ENCODE data around the gene PACSIN1.

Gene PACSIN1

DNA sequence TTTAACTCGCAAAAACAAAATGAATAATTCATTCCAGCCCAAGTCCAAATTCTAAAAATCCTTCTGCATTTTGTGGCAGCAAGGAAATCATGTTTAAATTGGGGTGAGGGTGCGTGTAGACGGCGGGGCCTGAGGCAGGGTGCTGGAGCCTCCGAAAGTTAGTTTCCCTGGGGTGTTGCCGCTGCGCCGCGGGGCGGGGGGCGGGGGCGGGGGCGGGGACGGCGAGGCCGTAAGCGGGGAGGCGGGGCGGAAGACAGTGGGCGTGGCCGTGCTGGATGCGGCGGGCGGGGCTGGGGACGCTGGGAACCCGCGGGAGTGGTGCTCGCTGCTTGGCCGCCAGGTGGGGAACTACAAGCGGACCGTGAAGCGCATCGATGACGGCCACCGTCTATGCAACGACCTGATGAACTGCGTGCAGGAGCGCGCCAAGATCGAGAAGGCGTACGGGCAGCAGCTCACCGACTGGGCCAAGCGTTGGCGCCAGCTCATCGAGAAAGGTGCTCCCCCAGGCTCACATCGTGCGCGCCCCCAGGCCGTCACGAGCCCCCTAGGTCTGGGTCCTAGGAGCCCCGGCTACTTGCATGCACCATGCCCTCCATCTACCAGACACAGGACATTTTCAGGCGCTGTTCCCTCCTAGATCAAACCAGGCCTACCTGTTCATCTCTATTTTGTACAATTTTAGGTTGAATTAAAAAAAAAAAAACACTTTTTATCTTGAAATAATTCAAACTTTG is 61.3 kb downstream of the PACSIN1 start:
- DNase-seq (ENCODE audit: low read depth in 2 of 3, low spot score in 2 of 3): peak; percentile 86 to 95 (median 95)

GRCh38 chr6:34527751-34528670 is 62.1 kb downstream of the PACSIN1 start:
- DNase-seq (ENCODE audit: low read depth in 2 of 3, low spot score in 2 of 3): no peak

DNA sequence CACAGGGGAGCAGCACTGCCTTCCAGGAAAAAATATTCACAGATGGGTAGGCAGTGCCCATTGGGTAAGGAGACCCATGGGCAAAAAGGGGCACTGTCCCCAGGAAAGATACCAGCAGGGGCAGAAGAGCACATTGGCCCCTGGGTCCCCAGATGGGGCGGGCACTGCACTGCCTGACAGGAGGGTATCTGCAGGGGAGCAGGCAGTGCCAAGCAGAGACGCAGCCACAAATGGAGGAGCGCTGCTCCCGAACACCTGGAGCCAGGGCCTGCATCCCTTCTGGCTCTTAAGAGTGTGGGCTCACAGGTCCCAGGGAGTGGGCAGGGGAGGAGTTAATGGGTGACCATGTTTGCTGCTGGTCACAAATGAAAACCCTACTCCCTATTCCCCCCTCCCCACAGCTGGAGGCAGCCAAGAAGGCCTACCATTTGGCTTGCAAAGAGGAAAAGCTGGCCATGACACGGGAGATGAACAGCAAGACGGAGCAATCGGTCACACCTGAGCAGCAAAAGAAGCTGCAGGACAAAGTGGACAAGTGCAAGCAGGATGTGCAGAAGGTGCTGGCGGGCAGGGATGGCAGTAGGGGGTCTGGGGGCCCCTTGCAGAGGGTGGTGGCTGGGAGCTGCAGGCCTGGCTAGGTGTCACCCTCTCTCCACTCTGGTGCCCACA is 63.3 kb downstream of the PACSIN1 start:
- DNase-seq (ENCODE audit: low read depth in 2 of 3, low spot score in 2 of 3): no peak

- no peak for DNase-seq (ENCODE audit: low read depth in 2 of 3, low spot score in 2 of 3)
These were observed 63.9 kb downstream of the PACSIN1 start for GRCh38 chr6:34529665-34530327.

DNA sequence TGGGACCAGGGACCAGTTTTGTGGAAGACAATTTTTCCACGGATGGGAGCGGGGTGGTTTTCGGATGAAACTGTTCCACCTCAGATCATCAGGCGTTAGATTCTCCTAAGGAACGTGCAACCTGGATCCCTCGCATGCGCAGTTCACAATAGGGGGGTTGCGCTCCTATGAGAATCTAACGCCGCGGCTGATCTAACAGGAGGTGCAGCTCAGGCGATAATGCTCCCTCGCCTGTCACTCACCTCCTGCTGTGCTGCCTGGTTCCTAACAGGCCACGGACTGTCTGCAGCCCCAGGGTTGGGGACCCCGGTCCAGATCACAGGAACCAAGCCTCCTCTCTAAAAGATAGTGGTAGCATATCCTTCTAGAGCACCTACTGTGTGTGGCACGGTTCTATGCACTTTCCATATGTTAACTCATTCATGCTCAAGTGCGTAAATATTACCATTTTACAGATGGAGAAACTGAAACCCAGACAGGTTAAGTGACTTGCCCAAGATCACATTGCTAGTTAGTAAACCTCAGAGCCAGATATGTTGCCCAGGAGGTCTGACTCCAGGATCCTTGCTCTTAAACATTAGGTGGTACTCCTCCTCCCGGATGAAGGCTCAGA is 65.0 kb downstream of the PACSIN1 start:
- DNase-seq (ENCODE audit: low read depth in 2 of 3, low spot score in 2 of 3): no peak

DNA sequence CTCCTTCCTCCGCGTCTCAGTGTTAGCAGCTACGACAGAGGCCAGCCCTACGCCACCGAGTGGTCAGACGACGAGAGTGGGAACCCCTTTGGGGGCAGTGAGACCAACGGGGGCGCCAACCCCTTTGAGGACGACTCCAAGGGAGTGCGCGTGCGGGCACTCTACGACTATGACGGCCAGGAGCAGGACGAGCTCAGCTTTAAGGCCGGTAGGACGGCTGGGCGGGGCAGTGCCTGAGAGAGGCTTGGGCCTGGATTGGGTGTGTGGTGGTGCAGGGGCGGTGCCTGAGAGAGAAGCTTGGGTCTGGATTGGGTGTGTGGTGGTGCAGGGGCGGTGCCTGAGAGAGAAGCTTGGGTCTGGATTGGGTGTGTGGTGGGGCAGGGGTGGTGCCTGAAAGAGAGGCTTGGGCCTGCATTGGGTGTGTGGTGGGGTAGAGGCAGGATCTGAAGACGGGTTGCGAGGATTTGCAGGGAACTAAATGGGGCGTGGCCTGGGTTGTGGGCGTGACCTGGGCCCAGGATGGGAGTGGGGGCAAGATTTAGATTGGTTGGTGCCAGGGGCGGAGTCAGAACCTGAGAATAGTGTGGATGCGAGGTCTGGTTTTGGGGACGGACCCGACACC is 65.8 kb downstream of the PACSIN1 start:
- no peak for DNase-seq (ENCODE audit: low read depth in 2 of 3, low spot score in 2 of 3)

- DNase-seq (ENCODE audit: low read depth in 2 of 3, low spot score in 2 of 3): no peak
These were observed 66.4 kb downstream of the PACSIN1 start for GRCh38 chr6:34532230-34532629.

- DNase-seq (ENCODE audit: low read depth in 2 of 3, low spot score in 2 of 3): no peak
These were observed 68.3 kb downstream of the PACSIN1 start for GRCh38 chr6:34534146-34534545.

- DNase-seq (ENCODE audit: low read depth in 2 of 3, low spot score in 2 of 3): no peak
These were observed 68.8 kb downstream of the PACSIN1 start for GRCh38 chr6:34534656-34535055.

GRCh38 chr6:34535199-34535598 is 69.3 kb downstream of the PACSIN1 start:
- no peak for DNase-seq (ENCODE audit: low read depth in 2 of 3, low spot score in 2 of 3)

DNA sequence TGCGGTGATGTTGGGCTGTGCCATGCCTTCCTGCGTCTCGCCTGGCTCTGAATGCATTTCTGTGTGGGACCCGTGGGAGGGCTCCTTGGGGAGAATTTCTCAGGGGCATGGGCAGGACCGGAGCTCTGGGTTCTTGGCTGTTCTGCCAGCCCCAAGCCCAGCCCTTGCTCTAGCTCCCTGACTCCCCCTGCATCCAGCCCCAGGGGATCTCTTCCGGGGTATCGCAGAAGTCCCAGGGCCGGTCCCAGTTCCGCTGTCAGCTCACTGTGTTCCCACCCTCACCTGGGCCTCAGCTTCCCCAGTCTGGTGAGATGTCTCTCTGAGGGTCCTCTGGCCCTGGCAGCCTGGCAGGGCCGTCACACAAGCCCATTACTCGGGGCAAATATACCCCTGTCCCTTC is 69.8 kb downstream of the PACSIN1 start:
- DNase-seq (ENCODE audit: low read depth in 2 of 3, low spot score in 2 of 3): no peak

GRCh38 chr6:34536251-34536958 is 70.5 kb downstream of the PACSIN1 start:
- no peak for DNase-seq (ENCODE audit: low read depth in 2 of 3, low spot score in 2 of 3)

- no peak for DNase-seq (ENCODE audit: low read depth in 2 of 3, low spot score in 2 of 3)
These were observed 71.3 kb downstream of the PACSIN1 start for GRCh38 chr6:34536959-34537848.

GRCh38 chr6:34537922-34538550 is 72.2 kb downstream of the PACSIN1 start:
- no peak for DNase-seq (ENCODE audit: low read depth in 2 of 3, low spot score in 2 of 3)

GRCh38 chr6:34538581-34538980 is 72.7 kb downstream of the PACSIN1 start:
- DNase-seq (ENCODE audit: low read depth in 2 of 3, low spot score in 2 of 3): no peak

- DNase-seq (ENCODE audit: low read depth in 2 of 3, low spot score in 2 of 3): no peak
These were observed 73.3 kb downstream of the PACSIN1 start for GRCh38 chr6:34539181-34539580.

DNA sequence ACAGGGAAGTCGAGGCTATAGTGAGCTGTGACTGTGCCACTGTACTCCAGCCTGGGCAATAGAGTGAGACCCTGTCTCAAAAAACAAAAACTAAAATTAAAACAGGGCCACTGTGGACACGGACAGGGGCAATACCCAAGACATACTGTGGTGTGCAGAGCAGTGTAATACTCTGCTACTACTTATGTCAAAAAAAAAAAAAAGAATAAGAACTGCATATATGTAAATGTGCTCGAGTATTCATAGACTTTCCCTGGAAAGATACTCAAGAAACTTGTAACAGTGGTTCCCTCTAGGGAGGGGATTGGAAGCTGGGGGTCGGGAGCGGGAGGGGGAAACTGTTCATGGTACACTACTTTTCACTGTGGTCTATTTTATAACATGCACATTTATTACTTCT is 74.3 kb downstream of the PACSIN1 start:
- no peak for DNase-seq (ENCODE audit: low read depth in 2 of 3, low spot score in 2 of 3)

DNA sequence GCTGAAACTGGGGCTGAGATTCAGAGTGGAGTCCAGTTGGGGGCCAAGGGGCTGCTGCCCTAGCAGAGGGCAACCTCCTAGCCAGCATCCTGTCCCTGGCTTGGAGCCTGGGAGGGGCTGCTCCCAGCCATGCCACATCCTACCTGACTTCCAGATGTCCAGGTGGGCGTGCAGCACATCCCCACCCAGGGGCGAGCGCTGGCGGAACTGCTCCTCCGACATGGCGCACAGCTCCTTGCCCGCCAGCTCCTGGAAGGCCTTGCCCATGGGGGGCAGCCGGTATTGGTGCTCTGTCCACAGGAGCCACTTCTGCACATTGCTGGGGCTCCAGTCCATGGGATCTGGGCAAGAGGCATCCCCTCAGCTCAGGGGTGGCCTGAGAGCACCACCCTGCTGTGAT is 75.0 kb downstream of the PACSIN1 start:
- no peak for DNase-seq (ENCODE audit: low read depth in 2 of 3, low spot score in 2 of 3)
